ENCODE measurements around the gene SH2B2. TPM values are rescaled to one million over a fixed set of nuclear protein-coding genes. Genes with fewer than 3 reads are reported as not detected.
"Not testable (repeated sequence)": the region's sequence is repeated elsewhere in the genome, so short reads cannot be mapped to it uniquely, and the experiment has no call there.

SH2B2 gene
- total RNA-seq, 1 donor from 2014 or later, result 11.6 TPM

DNA sequence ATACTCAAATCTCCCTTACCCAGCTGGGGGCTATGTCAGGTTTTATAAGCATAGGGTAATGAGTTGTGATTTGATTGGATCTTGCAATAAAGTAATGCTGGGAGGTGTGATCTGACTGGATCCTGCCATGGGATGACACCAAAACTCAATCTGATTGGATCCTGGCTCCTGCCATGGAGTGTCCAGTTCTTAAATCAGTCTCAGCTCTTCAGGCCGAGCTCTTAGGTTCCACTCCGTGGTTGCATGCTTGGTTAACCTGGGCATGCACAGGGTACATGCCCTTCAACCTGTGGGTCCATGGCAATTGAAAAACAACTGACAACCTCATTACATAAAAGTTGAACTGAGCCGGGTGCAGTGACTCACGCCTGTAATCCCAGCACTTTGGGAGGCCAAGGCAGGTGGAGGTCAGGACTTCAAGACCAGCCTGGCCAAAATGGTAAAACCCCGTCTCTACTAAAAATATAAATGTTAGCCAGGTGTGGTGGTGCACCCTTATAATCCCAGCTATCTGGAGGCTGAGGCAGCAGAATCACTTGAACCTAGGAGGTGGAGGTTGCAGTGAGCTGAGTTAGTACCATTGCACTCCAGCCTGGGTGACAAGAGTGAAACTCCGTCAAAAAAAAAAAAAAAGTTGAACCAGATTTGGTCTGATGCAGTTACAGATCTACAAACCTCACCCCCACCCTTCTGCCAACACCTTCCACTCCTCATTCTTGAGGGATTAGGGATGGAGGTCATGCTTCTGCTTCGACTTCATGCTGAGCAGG lies 54.1 kb downstream of the SH2B2 start:
- not testable (repeated sequence) for H3K27ac Mint-ChIP-seq (ENCODE audit: unreplicated experiment); DNase-seq; H3K27me3 Mint-ChIP-seq (ENCODE audit: unreplicated experiment); H3K36me3 Mint-ChIP-seq (ENCODE audit: unreplicated experiment); H3K4me3 Mint-ChIP-seq (ENCODE audit: unreplicated experiment); H3K9me3 Mint-ChIP-seq (ENCODE audit: unreplicated experiment); H3K4me1 Mint-ChIP-seq (ENCODE audit: low read depth, unreplicated experiment)

DNA sequence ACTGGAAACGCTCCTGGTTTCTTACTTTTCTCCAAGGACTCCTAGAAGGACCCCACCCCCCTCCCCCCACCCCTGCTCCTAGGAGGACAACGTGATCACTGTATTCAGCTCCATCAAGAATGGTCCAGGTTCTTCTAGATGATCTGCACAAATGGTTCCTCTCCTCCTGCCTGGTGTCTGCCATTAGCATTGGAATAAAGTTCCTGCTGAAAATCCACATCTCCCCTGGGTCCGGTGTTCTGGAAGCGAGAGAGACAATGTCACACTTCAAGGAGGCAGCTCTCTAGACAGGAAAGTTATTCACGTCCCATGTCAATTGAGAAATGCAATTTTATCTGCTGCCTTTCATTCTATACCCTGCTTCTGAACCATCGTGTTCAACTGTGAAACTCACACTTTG lies 60.3 kb downstream of the SH2B2 start:
- not testable (repeated sequence) for H3K4me3 Mint-ChIP-seq (ENCODE audit: unreplicated experiment); DNase-seq; H3K4me1 Mint-ChIP-seq (ENCODE audit: low read depth, unreplicated experiment); H3K9me3 Mint-ChIP-seq (ENCODE audit: unreplicated experiment); H3K27ac Mint-ChIP-seq (ENCODE audit: unreplicated experiment); H3K27me3 Mint-ChIP-seq (ENCODE audit: unreplicated experiment); H3K36me3 Mint-ChIP-seq (ENCODE audit: unreplicated experiment)

DNA sequence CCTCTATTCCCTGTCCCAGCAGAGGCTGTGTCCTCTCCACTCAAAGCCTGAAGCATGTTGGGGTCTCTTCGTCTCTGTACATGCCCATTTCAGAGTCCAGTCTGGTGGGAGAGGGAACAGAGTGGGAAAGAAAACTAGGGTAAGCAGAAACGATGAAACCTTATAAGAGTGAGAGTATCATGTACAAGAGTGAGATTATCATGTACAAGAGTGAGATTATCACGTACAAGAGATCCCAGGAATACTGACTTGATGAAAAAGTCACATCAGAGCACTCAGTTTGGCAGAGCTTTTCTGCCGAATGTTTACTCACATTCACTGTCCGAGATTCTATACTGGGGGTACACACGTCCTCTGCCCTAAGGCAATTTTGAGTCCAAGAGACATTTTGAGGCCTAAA lies 69.7 kb downstream of the SH2B2 start, which contains the start of gene SPDYE6:
TSS of gene SPDYE6 (minus strand) at position 101 of the 400 bp plus-strand sequence. CDS start 421 bp downstream, outside the sequence.
- H3K9me3 Mint-ChIP-seq (ENCODE audit: unreplicated experiment); DNase-seq; H3K4me3 Mint-ChIP-seq (ENCODE audit: unreplicated experiment); H3K27me3 Mint-ChIP-seq (ENCODE audit: unreplicated experiment); H3K27ac Mint-ChIP-seq (ENCODE audit: unreplicated experiment); H3K4me1 Mint-ChIP-seq (ENCODE audit: low read depth, unreplicated experiment); H3K36me3 Mint-ChIP-seq (ENCODE audit: unreplicated experiment): not testable (repeated sequence)

DNA sequence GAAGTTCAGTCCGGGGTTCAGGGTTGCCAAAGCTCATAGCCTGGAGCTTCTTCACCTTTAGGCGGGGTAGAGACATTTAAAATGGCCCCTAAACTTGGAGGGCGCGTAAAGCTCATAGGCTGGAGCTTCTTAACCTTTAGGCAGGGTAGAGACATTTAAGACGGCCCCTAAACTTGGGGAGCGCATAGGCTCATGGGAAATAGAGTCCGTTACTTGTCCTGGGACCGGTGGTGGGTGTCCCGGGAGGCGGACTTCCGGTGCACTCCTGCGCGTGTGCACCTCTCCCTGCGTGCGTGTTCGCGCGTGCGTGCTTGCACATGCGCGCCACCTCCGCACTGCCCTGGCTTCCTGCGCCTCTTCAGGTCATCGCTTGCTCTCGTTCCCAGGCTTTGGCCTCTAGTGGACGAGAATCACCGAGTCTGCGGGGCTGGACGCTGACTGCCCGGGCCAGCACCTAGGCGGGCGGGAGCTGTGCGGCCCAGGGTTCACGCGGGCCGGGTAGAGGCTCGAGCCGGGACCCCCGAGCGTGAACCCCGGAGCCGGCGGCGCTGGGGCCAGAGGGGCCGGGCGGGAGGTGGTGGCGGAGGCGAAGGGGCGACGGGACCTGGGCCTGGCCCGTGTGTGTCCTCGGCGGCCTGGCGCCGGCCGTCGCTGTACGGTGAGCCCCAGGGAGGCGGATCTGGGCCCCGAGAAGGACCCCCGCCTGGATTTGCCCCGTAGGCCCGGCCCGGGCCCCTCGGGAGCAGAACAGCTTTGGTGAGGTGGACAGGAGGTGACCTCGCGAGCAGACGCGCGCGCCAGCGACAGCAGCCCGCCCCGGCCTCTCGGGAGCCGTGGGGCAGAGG lies 77.1 kb downstream of the SH2B2 start:
- H3K27me3 Mint-ChIP-seq (ENCODE audit: unreplicated experiment); H3K9me3 Mint-ChIP-seq (ENCODE audit: unreplicated experiment); H3K4me1 Mint-ChIP-seq (ENCODE audit: low read depth, unreplicated experiment); H3K36me3 Mint-ChIP-seq (ENCODE audit: unreplicated experiment): not testable (repeated sequence)
- Mint-ChIP-seq H3K27ac (ENCODE audit: unreplicated experiment) (peak overlapping the region; percentile 90), H3K4me3 (ENCODE audit: unreplicated experiment) (peak overlapping the region; percentile 95)
- DNase-seq, result peak; percentile 93

DNA sequence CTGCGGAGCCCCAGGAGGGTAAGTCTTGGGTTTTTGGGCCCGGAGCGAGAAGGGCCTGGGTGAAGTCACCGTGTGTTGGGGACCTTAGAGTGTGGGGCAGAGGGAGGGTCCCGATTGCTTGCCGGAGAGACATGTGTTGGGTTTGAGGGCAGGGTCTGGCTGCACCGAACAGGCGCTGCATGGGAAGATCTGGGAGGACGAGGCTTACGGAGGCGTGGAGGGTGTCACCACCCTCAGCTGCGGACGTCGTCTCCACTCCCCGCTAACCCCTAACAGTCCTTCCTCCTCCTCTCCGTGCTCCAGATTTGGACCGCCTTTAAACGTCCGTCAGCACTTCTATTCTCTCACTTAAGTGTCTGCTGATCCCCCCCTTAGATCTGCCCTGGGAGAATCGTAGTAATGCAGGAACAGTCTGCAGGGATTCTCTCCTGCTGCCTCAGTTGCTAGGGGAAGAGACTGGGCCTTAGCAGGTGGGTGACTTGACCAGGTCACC lies 77.8 kb downstream of the SH2B2 start:
- not testable (repeated sequence) for DNase-seq; H3K4me1 Mint-ChIP-seq (ENCODE audit: low read depth, unreplicated experiment); H3K27me3 Mint-ChIP-seq (ENCODE audit: unreplicated experiment); H3K9me3 Mint-ChIP-seq (ENCODE audit: unreplicated experiment); H3K36me3 Mint-ChIP-seq (ENCODE audit: unreplicated experiment)
- H3K27ac Mint-ChIP-seq (ENCODE audit: unreplicated experiment), result peak overlapping the region; percentile 90
- H3K4me3 Mint-ChIP-seq (ENCODE audit: unreplicated experiment), result peak overlapping the region; percentile 95

DNA sequence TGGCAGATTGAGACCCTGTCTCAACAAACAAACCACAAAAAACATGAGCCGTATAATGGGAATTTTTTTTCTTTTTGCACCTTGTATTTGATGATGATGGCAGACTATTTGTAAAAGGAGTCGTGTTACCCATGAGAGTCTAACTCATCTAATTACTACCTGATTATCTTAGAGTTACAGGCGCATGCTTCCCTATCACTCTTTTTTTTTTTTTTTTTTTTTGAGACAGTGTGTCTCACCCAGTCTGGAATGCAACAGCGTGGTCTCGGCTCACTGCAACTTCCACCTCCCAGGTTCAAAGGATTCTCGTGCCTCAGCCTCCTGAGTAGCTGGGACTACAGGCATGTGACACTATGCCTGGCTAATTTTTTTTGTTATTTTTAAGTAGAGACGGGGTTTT lies 78.7 kb downstream of the SH2B2 start:
- H3K4me3 Mint-ChIP-seq (ENCODE audit: unreplicated experiment), result peak overlapping the region; percentile 63
- not testable (repeated sequence) for H3K9me3 Mint-ChIP-seq (ENCODE audit: unreplicated experiment)

DNA sequence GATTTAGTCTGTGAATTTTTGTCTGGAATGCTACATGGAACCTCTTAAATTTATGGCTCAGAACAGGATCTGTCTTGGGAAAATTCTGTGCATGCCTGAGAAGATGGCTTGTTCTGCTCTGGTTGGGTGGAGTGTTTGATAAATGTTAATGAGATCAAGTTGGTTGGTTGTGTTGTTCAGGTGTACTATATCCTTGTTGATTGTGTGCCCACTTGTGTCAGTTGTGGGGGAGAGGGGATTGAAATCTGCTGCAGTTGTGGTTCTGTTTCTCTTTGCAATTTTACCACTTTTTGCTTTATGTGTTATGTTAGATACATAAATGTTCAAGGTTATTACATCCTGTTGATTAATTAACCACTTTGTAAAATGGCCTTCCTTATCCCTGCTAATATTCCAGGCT lies 83.4 kb downstream of the SH2B2 start:
- DNase-seq; H3K27me3 Mint-ChIP-seq (ENCODE audit: unreplicated experiment); H3K4me3 Mint-ChIP-seq (ENCODE audit: unreplicated experiment); H3K4me1 Mint-ChIP-seq (ENCODE audit: low read depth, unreplicated experiment); H3K36me3 Mint-ChIP-seq (ENCODE audit: unreplicated experiment); H3K9me3 Mint-ChIP-seq (ENCODE audit: unreplicated experiment); H3K27ac Mint-ChIP-seq (ENCODE audit: unreplicated experiment): not testable (repeated sequence)

More for the DNA sequence above, 78.7 kb downstream of the SH2B2 start:
- H3K27ac Mint-ChIP-seq (ENCODE audit: unreplicated experiment); H3K36me3 Mint-ChIP-seq (ENCODE audit: unreplicated experiment); DNase-seq; H3K4me1 Mint-ChIP-seq (ENCODE audit: low read depth, unreplicated experiment); H3K27me3 Mint-ChIP-seq (ENCODE audit: unreplicated experiment): not testable (repeated sequence)

Small RNAs within 50 kb of the gene (microRNA-seq; reads per million reads assigned to microRNA genes)
- gene MIR4285 (ENCODE audit: unreplicated experiment), result not detected

Other genes starting within 250 kb of the SH2B2 start
- gene SPDYE6, start 69.6 kb downstream of the SH2B2 start, total RNA-seq (ENCODE audit: unreplicated experiment), result not detected
- 31.0 TPM for gene PRKRIP1, start 109.5 kb downstream of the SH2B2 start, total RNA-seq (ENCODE audit: unreplicated experiment)
- gene ORAI2, start 146.7 kb downstream of the SH2B2 start, total RNA-seq (ENCODE audit: unreplicated experiment), result 31.8 TPM
- 9.8 TPM for gene ALKBH4, start 178.0 kb downstream of the SH2B2 start, total RNA-seq (ENCODE audit: unreplicated experiment)
- 37.0 TPM for gene LRWD1, start 178.1 kb downstream of the SH2B2 start, total RNA-seq (ENCODE audit: unreplicated experiment)
- gene POLR2J, start 192.1 kb downstream of the SH2B2 start, total RNA-seq (ENCODE audit: unreplicated experiment), result 28.4 TPM
- 40.1 TPM for gene RASA4B, start 230.9 kb downstream of the SH2B2 start, total RNA-seq (ENCODE audit: unreplicated experiment)